HG03378 (cell line): Measurements from ENCODE around the gene MYO18B.
A peak's percentile ranks its signal among the peaks of the same experiment; 100 is the strongest.

Experiments
- ATAC-seq: cut with Tn5 transposase; IDR thresholded peaks from one replicate; pipeline ENCODE4 v1.9.1; 2021; ENCODE audit warnings: mild to moderate bottlenecking, moderate library complexity; ENCODE audit not compliant: unreplicated experiment

MYO18B gene

GRCh38 chr22:25747245-25747944, 5.4 kb downstream of the MYO18B start:
- no peak for ATAC-seq

DNA sequence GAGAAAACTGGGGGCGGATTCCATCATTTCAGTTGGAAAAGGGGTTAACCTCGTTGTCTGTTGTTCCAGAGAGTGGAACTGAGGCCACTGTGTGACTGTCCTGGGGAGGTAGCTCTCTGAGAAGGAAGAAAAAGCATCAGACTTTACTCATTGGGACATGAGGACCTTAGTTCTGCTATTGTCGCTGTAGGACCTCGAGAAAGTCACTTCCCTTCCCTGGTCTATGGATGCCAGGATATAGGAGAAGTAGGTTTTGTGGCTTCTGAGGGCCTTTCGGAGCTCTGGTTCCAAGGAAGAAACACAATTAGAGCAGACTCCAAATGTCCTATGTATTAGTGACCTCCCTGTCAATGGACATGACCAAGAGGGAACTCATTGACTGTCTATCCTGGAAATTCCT, 6.2 kb downstream of the MYO18B start:
- ATAC-seq, result no peak

- ATAC-seq, result no peak
Measured at GRCh38 chr22:25748704-25749103, 6.7 kb downstream of the MYO18B start.

- peak; percentile 59 for ATAC-seq
Measured at GRCh38 chr22:25749420-25750169, 7.6 kb downstream of the MYO18B start.

GRCh38 chr22:25750569-25751173, 8.7 kb downstream of the MYO18B start:
- ATAC-seq, result no peak

GRCh38 chr22:25751174-25751581, 9.2 kb downstream of the MYO18B start:
- ATAC-seq, result no peak

- no peak for ATAC-seq
Measured at GRCh38 chr22:25752615-25753214, 10.7 kb downstream of the MYO18B start.

GRCh38 chr22:25753252-25753651, 11.3 kb downstream of the MYO18B start:
- no peak for ATAC-seq

DNA sequence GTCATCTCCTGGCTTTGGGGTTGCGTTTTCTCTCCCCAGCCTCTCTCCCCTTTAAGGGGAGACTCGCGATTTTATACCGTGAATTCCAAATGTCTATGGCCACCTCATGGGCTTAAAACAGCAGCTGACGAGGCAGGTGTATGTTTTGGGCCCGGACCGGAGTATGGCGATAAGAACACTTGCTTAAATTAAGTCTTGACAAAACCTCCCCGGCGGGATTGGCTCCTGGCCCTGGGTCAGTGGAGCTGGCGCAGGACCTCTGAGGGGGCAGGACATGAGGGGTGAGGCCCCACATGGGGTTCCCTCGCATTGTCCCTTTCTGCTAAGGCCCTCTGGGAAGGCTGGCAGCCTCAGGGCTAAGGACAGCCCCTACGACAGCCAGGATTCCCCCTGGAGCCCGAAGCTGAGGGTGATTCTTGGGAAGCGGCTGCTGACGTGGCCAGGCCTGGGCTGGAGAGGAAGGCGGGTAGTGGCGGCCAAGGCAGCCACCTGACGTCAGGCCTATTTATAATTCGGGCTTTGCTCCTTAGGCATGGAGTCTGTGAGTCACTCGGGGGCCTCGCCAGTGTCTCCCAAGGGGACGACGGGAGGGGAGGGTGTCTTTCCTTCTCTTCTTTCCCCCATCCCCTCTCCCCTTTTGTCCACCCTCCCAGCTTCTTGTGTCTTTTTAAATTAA, 12.7 kb downstream of the MYO18B start:
- ATAC-seq, result no peak

- no peak for ATAC-seq
Measured at GRCh38 chr22:25757686-25758085, 15.7 kb downstream of the MYO18B start.

DNA sequence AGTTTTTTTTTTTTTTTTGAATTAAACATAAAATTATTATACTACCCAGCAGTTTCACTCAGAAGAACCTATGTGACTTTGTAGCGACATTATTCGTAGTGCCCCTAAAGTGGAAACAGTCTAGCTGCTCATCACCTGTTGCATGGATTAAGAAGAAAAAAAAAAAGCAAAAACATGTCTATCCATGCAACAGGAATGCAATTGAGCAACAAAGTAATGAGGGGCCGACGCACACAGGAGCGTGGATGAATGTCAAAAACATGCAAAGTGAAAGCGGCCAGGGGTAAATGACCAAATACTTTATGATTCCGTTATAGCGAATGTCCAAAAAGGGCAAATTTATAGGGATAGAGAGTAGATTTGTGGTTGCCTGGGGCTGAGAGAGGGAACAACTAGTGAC, 16.3 kb downstream of the MYO18B start:
- no peak for ATAC-seq

DNA sequence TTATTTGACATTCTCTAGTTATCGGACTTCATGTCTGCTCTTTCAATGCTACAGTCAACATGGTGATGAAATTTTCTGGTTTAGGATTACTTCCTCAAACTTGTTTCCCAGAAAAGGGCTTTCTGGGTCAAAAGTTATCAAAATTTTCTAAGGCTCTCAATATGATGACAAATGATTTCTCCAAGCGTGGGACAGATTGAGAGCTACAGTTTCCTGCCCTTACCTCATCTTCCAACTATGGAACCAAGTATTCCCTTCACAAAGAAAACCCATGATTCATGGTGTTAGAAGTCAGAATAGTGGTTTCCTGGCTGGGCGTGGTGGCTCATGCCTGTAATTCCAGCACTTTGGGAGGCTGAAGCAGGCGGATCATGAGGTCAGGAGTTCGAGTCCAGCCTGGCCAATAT, 17.8 kb downstream of the MYO18B start:
- no peak for ATAC-seq

DNA sequence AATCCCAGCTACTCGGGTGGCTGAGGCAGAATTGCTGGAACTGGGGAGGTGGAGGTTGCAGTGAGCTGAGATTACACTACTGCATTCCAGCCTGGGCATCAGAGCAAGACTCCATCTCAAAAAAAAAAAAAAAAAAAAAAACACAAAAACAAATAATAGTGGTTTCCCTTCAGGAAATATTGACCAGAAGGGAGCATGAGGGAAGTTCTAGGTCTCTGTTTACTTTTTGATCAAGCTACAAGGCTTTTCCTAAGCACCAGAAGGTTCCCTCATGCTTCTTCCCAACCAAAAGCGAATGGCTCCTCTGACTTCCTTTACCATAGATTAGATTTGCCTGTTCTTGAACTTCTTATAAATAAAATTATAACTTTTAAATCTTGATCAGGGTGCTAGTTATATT, 18.3 kb downstream of the MYO18B start:
- ATAC-seq, result no peak

- ATAC-seq, result no peak
Measured at GRCh38 chr22:25760848-25761595, 19.0 kb downstream of the MYO18B start.

GRCh38 chr22:25762147-25762546, 20.2 kb downstream of the MYO18B start:
- ATAC-seq, result no peak

DNA sequence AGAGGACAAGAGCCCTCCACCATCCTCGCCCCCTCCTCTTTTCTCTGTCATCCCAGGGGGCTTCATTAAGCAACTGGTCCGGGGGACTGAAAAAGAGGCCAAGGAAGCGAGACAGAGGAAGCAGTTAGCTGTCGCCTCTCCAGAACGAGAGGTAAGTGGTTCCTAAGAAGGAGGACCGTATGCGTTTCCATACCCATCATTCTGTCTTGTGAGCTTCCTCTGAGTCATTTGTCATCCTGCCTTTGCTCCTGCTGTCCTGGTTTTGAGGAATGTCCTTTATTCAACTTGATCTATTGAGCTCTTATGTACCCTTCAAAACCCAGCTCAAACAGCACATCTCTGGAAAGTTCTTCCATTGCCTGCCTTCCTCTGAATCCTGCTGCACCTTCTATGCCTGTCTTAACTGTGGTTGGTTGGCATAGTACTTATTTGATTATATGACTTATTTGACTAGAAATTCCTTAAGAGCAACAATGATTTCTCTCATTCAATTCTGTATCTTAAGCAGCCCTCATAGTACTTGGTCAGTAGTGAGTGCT, 21.3 kb downstream of the MYO18B start:
- ATAC-seq, result no peak

- no peak for ATAC-seq
Measured at GRCh38 chr22:25764270-25765015, 22.5 kb downstream of the MYO18B start.

DNA sequence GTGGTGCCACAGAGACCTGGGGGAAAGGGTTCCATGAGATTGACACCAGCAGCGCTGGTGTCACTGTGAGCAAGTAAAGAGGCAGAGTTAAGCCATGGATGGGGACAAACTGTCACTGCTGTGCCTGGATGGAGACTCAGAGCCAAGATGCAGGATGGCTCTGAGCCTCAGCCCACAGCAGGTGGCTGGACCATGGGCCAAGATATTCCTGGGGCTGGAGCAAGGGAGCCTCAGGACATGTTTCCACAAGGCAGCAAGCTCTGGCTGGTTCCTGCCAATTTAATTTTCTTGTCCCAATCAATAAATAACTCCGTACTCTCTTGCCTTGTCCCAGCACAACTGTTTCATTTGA, 23.0 kb downstream of the MYO18B start:
- ATAC-seq, result no peak

DNA sequence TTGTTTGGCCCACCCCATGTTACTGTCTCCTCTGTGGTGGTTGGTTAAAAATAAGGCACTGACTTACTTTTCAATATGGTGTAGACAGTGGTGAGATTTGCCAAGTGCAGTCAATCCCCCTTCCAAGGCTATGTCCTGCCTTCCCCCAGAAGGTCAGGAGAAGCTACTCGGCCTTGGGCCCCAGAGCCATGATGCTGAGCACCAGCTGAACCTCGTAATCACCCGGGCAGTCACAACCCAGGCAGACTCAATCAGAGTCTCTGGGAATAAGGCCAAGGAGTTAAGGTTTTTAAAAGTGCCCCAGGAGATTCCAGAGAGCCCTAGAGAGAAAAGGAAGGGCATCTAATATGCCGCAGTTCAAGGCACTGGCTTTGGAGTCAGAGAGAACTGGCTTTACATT, 23.8 kb downstream of the MYO18B start:
- ATAC-seq, result no peak

DNA sequence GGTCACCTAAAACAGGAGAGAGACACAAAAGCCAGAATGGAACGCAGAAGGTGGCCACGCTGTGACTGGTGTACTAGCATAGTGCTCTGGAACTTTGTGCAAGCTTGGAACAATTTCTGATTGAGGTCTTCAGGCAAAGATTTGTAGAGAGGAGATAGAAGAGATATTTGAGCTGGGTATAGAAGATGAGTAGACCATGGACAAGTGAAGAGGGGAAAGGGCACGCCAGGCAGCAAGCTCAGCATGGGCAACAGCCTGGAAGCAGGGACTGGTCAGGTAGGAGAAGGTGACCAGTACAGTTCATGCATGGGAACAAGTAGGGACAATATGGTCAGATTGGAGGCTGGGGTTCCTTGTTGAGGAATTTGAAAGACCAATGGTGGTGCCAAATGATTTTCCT, 24.4 kb downstream of the MYO18B start:
- ATAC-seq, result no peak
